WTC11 (cell line): ENCODE data around the gene PARM1. TPM values are rescaled to one million over a fixed set of nuclear protein-coding genes. Genes with fewer than 3 reads are reported as not detected.

Experiments used
- ATAC-seq: fragments of 200-7000 bp; cut with Tn5 transposase; 2 replicates; pipeline ENCODE4 v1.10.0; 2021; ENCODE audit warnings: mild to moderate bottlenecking, moderate library complexity
- CTCF ChIA-PET: fragments of 300-600 bp; sonication (Branson Sonifier 250); formaldehyde crosslinking; loops from one replicate; lab custom pipeline; 2021; ENCODE audit warnings: antibody characterized with exemption; lab: Charles Lee
- POLR2A ChIA-PET: fragments of 350-600 bp; sonication (Branson Sonifier 250); formaldehyde crosslinking; loops from one replicate; lab custom pipeline; 2021; ENCODE audit warnings: antibody characterized with exemption; lab: Charles Lee
- DNase-seq: peaks from one replicate; pipeline ENCODE4 v3.0.0; 2021; ENCODE audit warnings: low spot score
- H3K27ac Mint-ChIP-seq: 2 replicates; pipeline ENCODE4 v1.8.0; 2021; ENCODE audit warnings: mixed read lengths
- H3K27me3 Mint-ChIP-seq: 2 replicates; pipeline ENCODE4 v1.8.0; 2021; ENCODE audit warnings: low read depth, mild to moderate bottlenecking, moderate library complexity, mixed read lengths
- H3K36me3 Mint-ChIP-seq: 2 replicates; pipeline ENCODE4 v1.8.0; 2021; ENCODE audit warnings: mixed read lengths
- H3K4me1 Mint-ChIP-seq: 2 replicates; pipeline ENCODE4 v1.8.0; 2022; ENCODE audit warnings: mixed read lengths
- H3K4me3 Mint-ChIP-seq: 2 replicates; pipeline ENCODE4 v1.8.0; 2021; ENCODE audit warnings: mild to moderate bottlenecking, moderate library complexity, mixed read lengths
- H3K9me3 Mint-ChIP-seq: 2 replicates; pipeline ENCODE4 v1.8.0; 2021; ENCODE audit warnings: mixed read lengths
- ATF1 ChIP-seq: sonication (generic); formaldehyde crosslinking; IDR thresholded peaks from 2 replicates; pipeline ENCODE4 v1.8.1; 2023; ENCODE audit warnings: mild to moderate bottlenecking, moderate library complexity, missing genetic modification reagents
- ESRRA ChIP-seq: sonication (generic); formaldehyde crosslinking; IDR thresholded peaks from 2 replicates; pipeline ENCODE4 v1.8.1; 2022; ENCODE audit warnings: mild to moderate bottlenecking, missing genetic modification reagents, borderline replicate concordance
- NFATC4 ChIP-seq: fragments of 250-450 bp; sonication (Bioruptor Pico); IDR thresholded peaks from 2 replicates; pipeline ENCODE4 v1.9.0; 2021; ENCODE audit warnings: mild to moderate bottlenecking
- NFYB ChIP-seq: sonication (generic); formaldehyde crosslinking; conservative IDR thresholded peaks from 2 replicates; pipeline ENCODE4 v1.8.0; 2022; ENCODE audit warnings: low read depth, missing genetic modification reagents
- RORB ChIP-seq: fragments of 250-450 bp; sonication (Bioruptor Pico); IDR thresholded peaks from 2 replicates; pipeline ENCODE4 v1.9.0; 2021; ENCODE audit warnings: mild to moderate bottlenecking
- ZBTB21 ChIP-seq: sonication (generic); formaldehyde crosslinking; IDR thresholded peaks from 2 replicates; pipeline ENCODE4 v1.8.1; 2023; ENCODE audit warnings: mild to moderate bottlenecking, missing genetic modification reagents, borderline replicate concordance
- ZNF396 ChIP-seq: fragments of 250-450 bp; sonication (Bioruptor Pico); IDR thresholded peaks from 2 replicates; pipeline ENCODE4 v1.8.0; 2021; ENCODE audit warnings: mild to moderate bottlenecking, moderate library complexity, borderline replicate concordance
- total RNA-seq: library from RNA; stranded (reverse); gene quantifications from 3 replicates; pipeline ENCODE4 v1.2.3, GENCODE V29; 2021
- TF ChIP-seq, protein P1 (sequence below): sonication (generic); formaldehyde crosslinking; conservative IDR thresholded peaks from 2 replicates; pipeline ENCODE4 v1.8.1; 2023; ENCODE audit warnings: mild to moderate bottlenecking, low read depth, missing genetic modification reagents, moderate library complexity
- TF ChIP-seq, protein P2 (sequence below): sonication (generic); formaldehyde crosslinking; IDR thresholded peaks from 2 replicates; pipeline ENCODE4 v1.8.0; 2022; ENCODE audit warnings: mild to moderate bottlenecking, missing genetic modification reagents
- TF ChIP-seq, protein P3 (sequence below): fragments of 200-600 bp; IDR thresholded peaks from 2 replicates; pipeline ENCODE4 v1.8.0; 2022; ENCODE audit warnings: antibody characterized with exemption
- TF ChIP-seq, protein P4 (sequence below): sonication (generic); formaldehyde crosslinking; IDR thresholded peaks from 2 replicates; pipeline ENCODE4 v1.8.0; 2022; ENCODE audit warnings: mild to moderate bottlenecking, missing genetic modification reagents
- TF ChIP-seq, protein P5 (sequence below): sonication (generic); formaldehyde crosslinking; IDR thresholded peaks from 2 replicates; pipeline ENCODE4 v1.8.0; 2023; ENCODE audit warnings: missing genetic modification reagents, mild to moderate bottlenecking, borderline replicate concordance
- TF ChIP-seq, protein P6 (sequence below): sonication (generic); formaldehyde crosslinking; IDR thresholded peaks from 2 replicates; pipeline ENCODE4 v1.8.1; 2022; ENCODE audit warnings: mild to moderate bottlenecking, missing genetic modification reagents, moderate library complexity, borderline replicate concordance
- TF ChIP-seq, protein P7 (sequence below): sonication (generic); formaldehyde crosslinking; IDR thresholded peaks from 2 replicates; pipeline ENCODE4 v1.8.1; 2022; ENCODE audit warnings: low read depth, missing genetic modification reagents, borderline replicate concordance

Gene PARM1
- total RNA-seq, 1 experiment from 2014 or later = 6.3 TPM

DNA sequence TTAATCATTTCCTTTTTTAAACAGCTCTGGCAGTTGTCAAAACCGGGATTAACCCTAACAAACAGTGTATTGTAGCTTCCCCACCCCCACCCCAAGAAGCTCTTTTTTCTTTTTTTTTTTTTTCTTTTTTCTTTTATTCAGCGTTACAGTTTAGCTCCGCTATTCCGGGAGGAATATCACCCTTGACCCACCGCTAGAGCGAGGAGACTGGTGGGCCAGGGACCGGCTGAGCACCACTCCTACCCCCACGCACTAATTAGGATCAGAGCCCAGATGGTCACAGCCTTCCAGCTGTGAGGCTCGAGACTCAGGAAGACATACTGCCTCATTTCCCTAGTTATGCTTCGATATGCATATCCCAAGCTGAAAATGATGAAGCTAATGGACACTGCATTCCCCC is 2.0 kb downstream of the PARM1 start:
- ChIA-PET POLR2A (no interaction called here), CTCF (interaction anchor here (0.6 to 4.0 kb wide), 8 partner anchors 8 to 355 kb away, joined by 3 to 23 read pairs (median 5); partner anchors contain the start of gene BTC)
- Mint-ChIP-seq H3K4me1 (peaks cover 26% of the 10 kb centered on the region), H3K9me3 (no peaks in the 10 kb centered on the region)
- DNase-seq (no peak), ATAC-seq (no peak)
- TF ChIP-seq, protein P1, sequence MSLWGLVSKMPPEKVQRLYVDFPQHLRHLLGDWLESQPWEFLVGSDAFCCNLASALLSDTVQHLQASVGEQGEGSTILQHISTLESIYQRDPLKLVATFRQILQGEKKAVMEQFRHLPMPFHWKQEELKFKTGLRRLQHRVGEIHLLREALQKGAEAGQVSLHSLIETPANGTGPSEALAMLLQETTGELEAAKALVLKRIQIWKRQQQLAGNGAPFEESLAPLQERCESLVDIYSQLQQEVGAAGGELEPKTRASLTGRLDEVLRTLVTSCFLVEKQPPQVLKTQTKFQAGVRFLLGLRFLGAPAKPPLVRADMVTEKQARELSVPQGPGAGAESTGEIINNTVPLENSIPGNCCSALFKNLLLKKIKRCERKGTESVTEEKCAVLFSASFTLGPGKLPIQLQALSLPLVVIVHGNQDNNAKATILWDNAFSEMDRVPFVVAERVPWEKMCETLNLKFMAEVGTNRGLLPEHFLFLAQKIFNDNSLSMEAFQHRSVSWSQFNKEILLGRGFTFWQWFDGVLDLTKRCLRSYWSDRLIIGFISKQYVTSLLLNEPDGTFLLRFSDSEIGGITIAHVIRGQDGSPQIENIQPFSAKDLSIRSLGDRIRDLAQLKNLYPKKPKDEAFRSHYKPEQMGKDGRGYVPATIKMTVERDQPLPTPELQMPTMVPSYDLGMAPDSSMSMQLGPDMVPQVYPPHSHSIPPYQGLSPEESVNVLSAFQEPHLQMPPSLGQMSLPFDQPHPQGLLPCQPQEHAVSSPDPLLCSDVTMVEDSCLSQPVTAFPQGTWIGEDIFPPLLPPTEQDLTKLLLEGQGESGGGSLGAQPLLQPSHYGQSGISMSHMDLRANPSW (CRISPR knock-in tag) = no peak
- TF ChIP-seq, protein P2, sequence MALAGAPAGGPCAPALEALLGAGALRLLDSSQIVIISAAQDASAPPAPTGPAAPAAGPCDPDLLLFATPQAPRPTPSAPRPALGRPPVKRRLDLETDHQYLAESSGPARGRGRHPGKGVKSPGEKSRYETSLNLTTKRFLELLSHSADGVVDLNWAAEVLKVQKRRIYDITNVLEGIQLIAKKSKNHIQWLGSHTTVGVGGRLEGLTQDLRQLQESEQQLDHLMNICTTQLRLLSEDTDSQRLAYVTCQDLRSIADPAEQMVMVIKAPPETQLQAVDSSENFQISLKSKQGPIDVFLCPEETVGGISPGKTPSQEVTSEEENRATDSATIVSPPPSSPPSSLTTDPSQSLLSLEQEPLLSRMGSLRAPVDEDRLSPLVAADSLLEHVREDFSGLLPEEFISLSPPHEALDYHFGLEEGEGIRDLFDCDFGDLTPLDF = no peak
- TF ChIP-seq, protein P3, sequence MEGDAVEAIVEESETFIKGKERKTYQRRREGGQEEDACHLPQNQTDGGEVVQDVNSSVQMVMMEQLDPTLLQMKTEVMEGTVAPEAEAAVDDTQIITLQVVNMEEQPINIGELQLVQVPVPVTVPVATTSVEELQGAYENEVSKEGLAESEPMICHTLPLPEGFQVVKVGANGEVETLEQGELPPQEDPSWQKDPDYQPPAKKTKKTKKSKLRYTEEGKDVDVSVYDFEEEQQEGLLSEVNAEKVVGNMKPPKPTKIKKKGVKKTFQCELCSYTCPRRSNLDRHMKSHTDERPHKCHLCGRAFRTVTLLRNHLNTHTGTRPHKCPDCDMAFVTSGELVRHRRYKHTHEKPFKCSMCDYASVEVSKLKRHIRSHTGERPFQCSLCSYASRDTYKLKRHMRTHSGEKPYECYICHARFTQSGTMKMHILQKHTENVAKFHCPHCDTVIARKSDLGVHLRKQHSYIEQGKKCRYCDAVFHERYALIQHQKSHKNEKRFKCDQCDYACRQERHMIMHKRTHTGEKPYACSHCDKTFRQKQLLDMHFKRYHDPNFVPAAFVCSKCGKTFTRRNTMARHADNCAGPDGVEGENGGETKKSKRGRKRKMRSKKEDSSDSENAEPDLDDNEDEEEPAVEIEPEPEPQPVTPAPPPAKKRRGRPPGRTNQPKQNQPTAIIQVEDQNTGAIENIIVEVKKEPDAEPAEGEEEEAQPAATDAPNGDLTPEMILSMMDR = no peak
- TF ChIP-seq NFYB (no peak), ESRRA (no peak), ATF1 (CRISPR knock-in tag) (no peak), RORB (no peak), ZBTB21 (CRISPR knock-in tag) (no peak), ZNF396 (CRISPR knock-in tag) (no peak), NFATC4 (no peak)
- TF ChIP-seq, protein P4, sequence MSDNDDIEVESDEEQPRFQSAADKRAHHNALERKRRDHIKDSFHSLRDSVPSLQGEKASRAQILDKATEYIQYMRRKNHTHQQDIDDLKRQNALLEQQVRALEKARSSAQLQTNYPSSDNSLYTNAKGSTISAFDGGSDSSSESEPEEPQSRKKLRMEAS (CRISPR knock-in tag) = no peak
- TF ChIP-seq, protein P5, sequence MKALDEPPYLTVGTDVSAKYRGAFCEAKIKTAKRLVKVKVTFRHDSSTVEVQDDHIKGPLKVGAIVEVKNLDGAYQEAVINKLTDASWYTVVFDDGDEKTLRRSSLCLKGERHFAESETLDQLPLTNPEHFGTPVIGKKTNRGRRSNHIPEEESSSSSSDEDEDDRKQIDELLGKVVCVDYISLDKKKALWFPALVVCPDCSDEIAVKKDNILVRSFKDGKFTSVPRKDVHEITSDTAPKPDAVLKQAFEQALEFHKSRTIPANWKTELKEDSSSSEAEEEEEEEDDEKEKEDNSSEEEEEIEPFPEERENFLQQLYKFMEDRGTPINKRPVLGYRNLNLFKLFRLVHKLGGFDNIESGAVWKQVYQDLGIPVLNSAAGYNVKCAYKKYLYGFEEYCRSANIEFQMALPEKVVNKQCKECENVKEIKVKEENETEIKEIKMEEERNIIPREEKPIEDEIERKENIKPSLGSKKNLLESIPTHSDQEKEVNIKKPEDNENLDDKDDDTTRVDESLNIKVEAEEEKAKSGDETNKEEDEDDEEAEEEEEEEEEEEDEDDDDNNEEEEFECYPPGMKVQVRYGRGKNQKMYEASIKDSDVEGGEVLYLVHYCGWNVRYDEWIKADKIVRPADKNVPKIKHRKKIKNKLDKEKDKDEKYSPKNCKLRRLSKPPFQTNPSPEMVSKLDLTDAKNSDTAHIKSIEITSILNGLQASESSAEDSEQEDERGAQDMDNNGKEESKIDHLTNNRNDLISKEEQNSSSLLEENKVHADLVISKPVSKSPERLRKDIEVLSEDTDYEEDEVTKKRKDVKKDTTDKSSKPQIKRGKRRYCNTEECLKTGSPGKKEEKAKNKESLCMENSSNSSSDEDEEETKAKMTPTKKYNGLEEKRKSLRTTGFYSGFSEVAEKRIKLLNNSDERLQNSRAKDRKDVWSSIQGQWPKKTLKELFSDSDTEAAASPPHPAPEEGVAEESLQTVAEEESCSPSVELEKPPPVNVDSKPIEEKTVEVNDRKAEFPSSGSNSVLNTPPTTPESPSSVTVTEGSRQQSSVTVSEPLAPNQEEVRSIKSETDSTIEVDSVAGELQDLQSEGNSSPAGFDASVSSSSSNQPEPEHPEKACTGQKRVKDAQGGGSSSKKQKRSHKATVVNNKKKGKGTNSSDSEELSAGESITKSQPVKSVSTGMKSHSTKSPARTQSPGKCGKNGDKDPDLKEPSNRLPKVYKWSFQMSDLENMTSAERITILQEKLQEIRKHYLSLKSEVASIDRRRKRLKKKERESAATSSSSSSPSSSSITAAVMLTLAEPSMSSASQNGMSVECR = no peak
- TF ChIP-seq, protein P6, sequence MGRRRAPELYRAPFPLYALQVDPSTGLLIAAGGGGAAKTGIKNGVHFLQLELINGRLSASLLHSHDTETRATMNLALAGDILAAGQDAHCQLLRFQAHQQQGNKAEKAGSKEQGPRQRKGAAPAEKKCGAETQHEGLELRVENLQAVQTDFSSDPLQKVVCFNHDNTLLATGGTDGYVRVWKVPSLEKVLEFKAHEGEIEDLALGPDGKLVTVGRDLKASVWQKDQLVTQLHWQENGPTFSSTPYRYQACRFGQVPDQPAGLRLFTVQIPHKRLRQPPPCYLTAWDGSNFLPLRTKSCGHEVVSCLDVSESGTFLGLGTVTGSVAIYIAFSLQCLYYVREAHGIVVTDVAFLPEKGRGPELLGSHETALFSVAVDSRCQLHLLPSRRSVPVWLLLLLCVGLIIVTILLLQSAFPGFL = no peak
- TF ChIP-seq, protein P7, sequence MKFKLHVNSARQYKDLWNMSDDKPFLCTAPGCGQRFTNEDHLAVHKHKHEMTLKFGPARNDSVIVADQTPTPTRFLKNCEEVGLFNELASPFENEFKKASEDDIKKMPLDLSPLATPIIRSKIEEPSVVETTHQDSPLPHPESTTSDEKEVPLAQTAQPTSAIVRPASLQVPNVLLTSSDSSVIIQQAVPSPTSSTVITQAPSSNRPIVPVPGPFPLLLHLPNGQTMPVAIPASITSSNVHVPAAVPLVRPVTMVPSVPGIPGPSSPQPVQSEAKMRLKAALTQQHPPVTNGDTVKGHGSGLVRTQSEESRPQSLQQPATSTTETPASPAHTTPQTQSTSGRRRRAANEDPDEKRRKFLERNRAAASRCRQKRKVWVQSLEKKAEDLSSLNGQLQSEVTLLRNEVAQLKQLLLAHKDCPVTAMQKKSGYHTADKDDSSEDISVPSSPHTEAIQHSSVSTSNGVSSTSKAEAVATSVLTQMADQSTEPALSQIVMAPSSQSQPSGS (CRISPR knock-in tag) = no peak
- TF ChIP-seq, all 79 proteins: peak for 0
- Mint-ChIP-seq H3K27me3 (peaks cover 43% of the 10 kb centered on the region), H3K4me3 (peak overlapping the region; percentile 89), H3K27ac (no peak overlapping the region), H3K36me3 (no peaks in the 10 kb centered on the region)
